ENCODE data around the gene IDH3G.

IDH3G gene

GRCh38 chrX:153816831-153817690 lies 22.9 kb upstream of the IDH3G start:
- DNase-seq (ENCODE audit: low read depth in 2 of 2), result no peak

DNA sequence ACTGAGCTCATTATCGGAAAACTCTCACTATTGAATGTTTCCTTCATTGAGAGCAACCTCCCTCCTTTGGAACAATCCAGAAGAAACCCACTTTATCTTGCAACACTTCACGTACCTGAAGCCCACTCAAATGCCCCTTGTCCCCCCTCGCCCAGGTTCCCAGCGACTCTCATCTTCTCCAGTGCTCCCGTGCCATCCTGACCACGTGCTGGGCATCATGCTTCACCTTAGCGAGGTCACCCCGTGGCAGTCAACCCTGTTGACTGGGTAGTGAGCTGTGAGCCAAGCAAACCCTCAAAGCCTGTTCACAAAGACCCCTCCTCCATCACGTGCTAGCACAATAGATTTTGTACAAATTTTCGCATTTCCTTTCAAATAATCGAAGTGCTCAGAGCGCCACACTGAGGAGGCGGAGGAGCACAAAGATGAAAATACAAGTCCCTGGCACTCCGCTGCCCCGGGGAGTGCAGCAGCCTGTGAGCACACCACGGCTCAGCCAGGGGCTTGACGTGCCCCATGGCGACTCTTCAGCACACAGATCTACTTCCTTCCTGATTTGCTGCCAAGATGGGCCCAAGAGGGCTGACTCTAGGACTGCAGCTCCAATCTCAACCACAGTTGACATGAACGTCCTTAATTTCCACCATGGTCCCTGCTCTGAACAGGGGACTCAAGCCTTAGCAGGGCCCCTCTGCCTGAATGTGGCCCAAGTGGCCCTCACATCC lies 20.6 kb upstream of the IDH3G start:
- no peak for DNase-seq (ENCODE audit: low read depth in 2 of 2)

DNA sequence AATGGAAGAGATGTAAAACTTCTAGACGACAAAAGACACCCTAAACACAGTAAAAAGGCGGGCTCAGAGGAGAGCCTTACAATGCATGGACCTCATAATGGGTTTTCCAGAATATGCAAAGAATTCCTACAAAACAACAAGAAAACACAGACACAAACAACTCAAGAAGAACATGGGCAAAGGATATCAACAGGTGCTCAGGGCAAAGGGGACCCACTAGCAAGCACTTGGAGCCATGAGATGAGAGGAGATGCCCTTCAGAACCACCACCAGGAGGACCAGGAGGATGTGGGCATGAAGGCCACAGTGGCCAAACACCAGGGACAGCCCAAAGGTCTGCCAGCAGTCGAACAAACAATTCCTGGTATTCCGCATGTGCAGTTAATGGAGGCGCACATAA lies 19.0 kb upstream of the IDH3G start:
- DNase-seq (ENCODE audit: low read depth in 2 of 2), result no peak

GRCh38 chrX:153812220-153812619 lies 18.0 kb upstream of the IDH3G start:
- no peak for DNase-seq (ENCODE audit: low read depth in 2 of 2)

DNA sequence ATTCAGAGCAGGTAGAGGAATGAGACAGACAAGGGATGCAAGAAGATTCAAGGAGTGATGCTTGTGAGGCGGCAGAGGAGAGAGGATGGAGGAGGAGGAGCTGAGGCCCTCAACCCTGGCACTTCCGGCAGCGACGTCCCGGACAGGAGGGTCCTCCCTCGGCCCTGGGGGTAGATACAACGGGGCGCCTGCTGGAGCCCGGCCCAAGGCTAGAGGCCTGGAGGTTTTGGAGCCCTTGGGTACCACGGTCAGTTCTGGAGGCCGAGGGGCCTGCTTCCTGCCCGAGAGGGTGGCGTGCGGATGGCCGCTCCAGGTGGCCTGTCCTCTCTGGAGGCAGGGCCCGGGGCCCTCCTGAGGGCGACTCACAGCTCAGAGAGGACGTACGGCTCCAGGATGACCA lies 13.8 kb upstream of the IDH3G start:
- DNase-seq (ENCODE audit: low read depth in 2 of 2), result no peak

DNA sequence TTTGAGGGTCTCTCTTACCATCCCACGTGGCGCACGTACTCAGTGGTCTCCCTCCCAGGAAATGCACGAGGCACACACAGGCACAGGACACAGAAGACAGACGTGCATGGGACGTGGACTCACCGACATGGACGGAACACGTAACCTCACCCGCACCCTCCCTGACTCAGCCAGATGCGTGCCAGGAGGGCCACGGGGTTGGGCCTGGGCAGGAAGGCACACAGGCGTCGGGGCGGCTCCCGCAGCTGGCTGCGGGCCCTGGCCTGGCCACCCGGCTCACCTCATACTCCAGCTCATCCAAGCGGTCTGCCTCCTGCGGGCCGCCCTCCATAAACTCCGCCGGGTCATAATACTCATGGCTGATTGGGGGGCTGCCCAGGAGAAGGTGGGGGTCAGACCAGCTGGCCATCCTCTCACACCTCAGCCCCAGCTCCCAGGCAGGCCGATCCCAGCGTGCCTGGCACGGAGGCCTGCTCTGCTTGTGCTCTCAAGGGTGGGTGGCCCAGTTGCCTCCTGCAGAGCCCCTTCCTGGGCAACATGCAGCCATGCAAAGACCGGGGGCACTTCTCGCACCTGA lies 12.9 kb upstream of the IDH3G start:
- no peak for DNase-seq (ENCODE audit: low read depth in 2 of 2)

- DNase-seq (ENCODE audit: low read depth in 2 of 2), result no peak
These were observed 11.3 kb upstream of the IDH3G start for GRCh38 chrX:153805436-153805835.

- no peak for DNase-seq (ENCODE audit: low read depth in 2 of 2)
These were observed 10.4 kb upstream of the IDH3G start for GRCh38 chrX:153804621-153805020.

GRCh38 chrX:153804100-153804595 lies 10.0 kb upstream of the IDH3G start:
- DNase-seq (ENCODE audit: low read depth in 2 of 2), result no peak

DNA sequence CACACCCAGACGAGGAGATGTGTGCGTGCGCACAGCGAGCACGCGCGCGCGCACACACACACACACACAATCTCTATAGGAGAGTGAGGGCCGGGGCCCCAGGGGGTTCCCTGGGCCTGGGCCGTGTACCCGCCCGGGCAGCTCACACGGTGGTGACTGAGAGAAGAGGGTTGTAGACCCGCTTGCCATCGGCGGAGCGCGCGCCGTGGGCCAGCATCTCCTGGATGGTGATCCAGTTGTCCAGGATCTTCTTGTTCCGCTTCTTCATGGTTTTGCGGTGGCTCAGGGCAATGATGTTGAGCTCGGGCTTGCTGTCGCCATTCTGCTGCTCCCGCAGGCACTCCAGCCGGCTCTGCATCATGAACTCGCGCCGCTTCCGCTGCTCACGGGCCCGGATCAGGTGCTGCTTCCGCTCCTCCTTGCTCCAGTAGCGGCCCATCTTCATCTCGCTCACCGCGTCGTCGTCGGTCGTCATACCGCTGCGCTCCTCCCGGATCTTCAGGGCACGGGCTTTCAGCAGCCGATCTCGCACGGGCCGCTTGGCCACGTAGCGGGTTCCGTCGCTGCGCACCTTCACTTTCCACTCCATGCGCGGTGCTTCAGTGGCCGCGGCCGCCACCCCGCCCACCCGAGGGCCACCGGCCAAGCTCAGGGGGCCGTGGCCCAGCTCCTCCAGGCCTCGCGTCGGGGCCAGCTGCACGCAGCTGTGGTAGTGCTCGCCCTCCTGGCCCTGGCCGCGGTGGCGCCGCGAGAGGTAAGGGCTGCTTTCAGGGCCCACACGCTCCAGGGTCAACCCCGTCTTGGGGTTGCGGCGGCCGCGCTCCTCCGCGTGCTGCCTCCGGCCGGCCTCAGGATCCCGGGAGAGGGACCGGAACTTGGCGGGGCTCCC lies 9.3 kb upstream of the IDH3G start:
- DNase-seq (ENCODE audit: low read depth in 2 of 2), result no peak

DNA sequence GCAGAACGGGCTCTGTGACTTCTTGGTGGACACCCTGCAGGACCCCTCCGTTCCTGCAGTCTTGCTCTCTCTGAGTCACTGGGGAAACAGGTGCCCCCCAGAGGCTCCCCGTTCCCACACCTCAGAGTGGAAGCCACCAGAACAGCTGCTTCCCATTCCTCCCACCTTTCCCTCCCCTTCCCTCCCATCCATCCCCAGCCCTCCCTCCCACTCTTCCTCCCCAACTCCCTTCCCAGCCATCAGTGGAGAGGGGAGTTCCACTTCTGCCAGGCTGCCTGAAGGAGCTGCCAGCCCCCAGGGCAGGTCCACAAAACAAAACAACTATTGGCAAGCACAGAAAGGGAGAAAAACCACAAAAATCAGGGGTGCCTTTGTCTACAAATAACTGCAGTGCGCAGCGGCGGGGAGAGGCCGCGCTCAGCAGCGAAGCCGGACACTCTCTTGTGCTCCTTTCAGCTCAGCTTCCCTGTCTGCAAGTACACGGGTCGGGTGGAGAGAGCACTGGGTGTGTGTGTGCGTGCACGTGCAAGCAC lies 8.4 kb upstream of the IDH3G start:
- no peak for DNase-seq (ENCODE audit: low read depth in 2 of 2)

GRCh38 chrX:153801669-153802068 lies 7.5 kb upstream of the IDH3G start:
- no peak for DNase-seq (ENCODE audit: low read depth in 2 of 2)

GRCh38 chrX:153800746-153801145 lies 6.6 kb upstream of the IDH3G start:
- no peak for DNase-seq (ENCODE audit: low read depth in 2 of 2)

DNA sequence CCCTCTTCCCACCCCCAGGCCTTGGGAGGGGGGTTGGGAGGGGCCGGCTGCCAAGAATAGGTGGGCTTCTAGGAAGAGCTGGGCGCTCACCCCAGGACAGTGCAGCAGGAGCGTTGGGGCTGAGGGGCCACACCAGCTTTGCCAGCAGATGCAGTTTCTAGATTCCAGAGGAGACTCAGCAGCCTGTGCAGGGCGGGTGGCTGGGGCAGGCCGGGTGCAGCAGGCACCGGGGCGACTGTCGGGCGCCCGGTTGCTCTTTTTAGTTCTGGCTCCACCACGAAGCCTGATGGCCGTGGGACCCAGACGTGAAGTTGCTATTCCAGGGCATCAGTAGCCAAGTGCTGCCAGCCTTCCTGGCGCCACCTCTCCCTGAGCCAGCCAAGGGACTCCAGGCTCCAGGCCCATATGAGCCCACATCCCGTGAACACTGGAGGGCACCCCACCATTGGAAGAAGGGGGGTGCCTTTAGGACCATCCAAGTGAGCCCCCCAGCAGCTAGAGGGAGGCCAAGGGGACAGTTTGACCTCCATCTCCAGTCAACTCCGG lies 6.1 kb upstream of the IDH3G start:
- DNase-seq (ENCODE audit: low read depth in 2 of 2), result no peak

- no peak for DNase-seq (ENCODE audit: low read depth in 2 of 2)
These were observed 5.2 kb upstream of the IDH3G start for GRCh38 chrX:153799326-153799725.

- no peak for DNase-seq (ENCODE audit: low read depth in 2 of 2)
These were observed 3.3 kb upstream of the IDH3G start for GRCh38 chrX:153797415-153798015.

DNA sequence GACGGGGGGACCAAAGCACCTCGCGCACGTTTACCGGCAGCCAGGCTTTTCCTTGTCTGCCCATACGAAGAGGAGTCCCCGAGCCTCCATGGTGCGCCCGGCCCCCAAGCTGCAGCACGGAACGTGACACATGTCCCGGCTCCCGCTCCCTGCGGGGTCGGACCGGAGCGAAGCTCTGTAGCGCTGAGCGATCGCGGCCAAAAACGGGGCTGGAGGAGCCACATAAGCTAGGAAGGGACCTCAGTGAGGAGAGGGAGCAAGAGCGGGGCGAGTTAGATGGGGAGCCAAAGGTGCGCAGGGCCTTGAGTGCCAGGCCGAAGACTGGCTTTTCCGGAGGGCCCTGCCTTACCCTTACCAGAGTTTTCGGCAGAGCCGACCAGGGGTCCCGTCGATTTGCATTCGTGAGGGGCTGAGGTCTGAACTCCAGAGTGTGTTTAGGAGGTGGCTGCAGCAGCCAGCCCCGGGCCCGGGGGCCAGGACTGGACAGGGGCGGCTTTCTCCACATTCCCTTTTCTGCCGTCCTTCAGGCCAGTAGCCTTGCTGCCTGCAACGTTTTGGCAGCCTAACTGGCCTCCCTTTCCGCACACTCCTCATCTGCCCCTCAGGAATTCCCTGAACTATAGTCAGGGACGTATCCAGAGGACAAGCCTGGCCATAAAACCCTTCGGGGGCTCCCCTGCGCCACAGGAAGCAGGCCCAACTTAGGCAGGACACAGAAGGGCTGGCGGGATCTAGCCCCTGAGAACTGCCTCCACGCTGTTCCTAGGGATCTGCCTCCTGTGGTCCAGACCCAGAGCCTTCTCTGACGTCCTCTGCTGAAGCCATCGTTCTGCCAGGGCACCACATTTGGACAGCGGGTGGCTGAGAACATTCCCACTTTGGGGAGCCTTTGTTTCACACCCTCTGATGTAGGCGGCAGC lies 982 bp upstream of the IDH3G start:
- no peak for DNase-seq (ENCODE audit: low read depth in 2 of 2)

DNA sequence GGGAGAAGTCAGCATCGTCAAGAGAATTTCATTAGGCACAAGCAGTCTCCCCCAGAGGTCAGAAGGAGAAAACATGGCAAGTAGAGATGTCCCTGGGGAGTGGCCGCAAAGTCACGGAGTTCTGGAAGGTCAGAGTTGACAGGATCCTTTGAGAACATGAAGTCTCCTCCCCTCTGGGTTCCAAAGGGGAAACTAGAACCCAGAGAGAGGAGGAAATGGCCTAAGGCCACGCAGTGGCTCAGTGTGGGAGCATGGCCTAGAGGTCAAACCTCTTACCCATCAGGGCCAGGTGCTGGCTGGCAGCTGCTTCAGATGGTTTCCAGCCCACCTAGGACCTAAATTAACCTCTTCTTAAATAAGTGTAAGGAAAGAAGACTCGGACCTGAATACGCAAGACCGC lies 884 bp downstream of the IDH3G start:
- DNase-seq (ENCODE audit: low read depth in 2 of 2), result no peak

DNA sequence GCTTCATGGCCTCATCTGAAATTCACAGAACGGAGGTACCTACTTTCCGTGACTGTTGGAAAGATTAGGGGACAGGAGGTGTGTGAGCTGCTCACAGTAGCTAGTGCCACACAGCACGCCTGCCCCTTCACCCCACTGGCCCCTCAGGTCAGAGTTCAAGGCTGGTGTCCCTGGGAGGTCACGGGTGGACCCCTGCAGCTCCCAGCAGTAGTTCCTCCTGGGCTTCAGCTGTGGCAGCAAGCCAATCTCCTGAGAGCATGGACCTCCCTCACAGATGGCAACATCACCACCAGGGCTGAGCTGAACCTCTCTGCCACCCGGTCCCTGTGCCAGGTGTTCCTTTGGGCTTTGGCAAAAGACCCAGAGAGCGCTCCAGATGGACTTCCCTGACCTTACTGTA lies 1.8 kb downstream of the IDH3G start:
- DNase-seq (ENCODE audit: low read depth in 2 of 2), result no peak
